Stimulated activated CD4-positive, alpha-beta T cell treated with anti-CD3 and anti-CD28 coated beads, Interleukin-15, amount 100 ng/mL, for 48 hours (primary cell): Measurements from ENCODE around the gene VPS25.

Experiments used
- DNase-seq, 2 donors: peaks; one replicate each; pipeline ENCODE4 v3.0.0-alpha.2; 2020; ENCODE audit warnings: low read depth in 2 of 2

Gene VPS25

GRCh38 chr17:42795465-42795864 is 22.2 kb downstream of the VPS25 start:
- DNase-seq: no peak

DNA sequence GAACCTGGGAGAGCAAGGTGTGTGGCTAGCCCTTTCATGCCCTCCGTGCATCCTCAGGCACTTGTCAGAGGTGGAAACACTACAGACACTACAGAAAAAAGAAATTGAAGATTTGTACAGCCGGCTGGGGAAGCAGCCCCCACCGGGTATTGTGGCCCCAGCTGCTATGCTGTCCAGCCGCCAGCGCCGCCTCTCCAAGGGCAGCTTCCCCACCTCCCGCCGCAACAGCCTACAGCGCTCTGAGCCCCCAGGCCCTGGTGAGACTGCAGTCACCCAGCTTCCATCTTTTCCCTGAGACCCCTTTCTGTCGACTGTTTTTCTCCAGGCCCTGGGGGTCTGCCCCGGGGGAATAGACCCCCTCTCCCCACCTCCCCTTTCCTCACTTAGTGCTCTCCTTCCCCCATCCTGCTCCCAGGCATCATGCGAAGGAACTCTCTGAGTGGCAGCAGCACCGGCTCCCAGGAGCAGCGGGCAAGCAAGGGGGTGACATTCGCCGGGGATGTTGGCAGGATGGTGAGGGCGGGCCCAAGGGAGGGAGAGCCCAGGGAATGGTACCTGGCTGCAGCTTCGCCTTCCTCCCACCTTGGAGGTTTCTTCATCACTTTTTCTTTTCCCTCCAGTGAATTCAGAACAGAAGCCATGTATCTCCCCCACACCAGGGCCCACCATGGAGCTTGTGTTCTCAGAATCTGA is 23.0 kb downstream of the VPS25 start:
- no peak for DNase-seq

- DNase-seq: no peak
These were observed 24.1 kb downstream of the VPS25 start for GRCh38 chr17:42797067-42798007.

DNA sequence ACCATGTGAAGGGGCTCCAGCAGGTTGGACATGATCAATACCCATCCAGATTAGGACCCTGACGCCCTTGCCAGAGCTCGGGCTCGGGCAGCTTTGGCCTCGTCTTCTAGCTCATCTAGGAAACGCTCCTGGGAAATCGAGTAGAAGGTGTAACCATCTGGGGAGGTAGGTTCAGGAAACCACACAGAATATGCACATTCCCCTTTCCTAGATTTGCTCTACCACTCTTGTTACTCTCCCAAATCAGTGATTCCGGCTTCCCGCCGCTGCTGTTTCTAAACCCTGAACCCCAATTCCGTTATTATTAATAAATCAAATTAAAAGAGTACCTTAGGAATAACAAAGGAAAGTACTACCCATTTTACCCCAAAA is 24.7 kb downstream of the VPS25 start:
- no peak for DNase-seq

DNA sequence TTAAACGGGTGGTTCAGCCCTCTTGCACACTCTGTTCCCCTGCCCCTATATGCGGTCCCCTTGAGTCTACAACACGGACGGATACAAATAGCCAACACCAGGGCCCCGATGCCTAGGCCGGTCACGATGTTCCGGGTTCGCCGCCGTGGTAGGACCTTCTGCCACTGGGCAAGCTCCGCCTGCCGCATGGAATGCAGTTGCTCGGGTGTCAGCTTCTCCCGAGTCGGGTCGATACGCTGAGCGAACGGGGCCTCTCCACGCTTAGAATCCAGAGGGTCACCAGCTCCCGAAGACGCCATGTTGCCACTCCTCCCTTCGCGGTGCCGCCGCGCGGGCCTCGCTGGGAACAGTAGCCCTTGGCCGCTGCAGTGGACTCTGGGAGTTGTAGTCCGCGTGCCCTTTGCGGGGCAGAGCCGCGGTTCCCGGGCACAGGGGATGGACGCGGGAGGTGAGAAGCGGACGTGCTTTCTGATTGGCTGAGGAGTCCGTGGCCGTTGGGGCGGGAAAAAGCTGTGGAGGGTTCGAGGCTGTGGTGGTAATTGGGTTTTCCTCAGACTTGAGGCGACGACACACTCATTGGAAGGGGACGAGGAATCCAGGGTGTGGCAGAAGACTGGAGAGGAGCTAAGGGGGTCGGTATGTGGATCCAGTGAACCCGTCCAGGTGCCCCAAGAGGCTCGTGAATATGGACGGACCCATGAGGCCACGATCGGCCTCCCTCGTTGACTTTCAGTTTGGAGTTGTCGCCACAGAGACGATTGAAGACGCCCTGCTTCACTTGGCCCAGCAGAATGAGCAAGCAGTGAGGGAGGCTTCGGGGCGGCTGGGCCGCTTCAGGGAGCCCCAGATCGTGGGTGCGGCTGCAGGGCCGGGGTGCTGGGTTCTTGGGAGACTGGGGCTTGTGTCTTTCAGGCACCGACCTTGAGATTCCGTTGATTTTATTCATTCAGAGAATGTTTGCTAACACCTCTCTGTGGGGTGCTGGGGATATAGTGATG is 25.4 kb downstream of the VPS25 start, which contains the start of the genes CNTD1 and COA3:
Gene CNTD1, plus strand, starts transcription at position 479 of the 998 bp plus-strand sequence. Its CDS starts 207 bp downstream, at position 686.
Gene COA3, minus strand, starts transcription at position 322 of the 998 bp plus-strand sequence. Its CDS starts 23 bp downstream, at position 299.
- peak; percentile 77 to 81 for DNase-seq

- DNase-seq: no peak
These were observed 30.0 kb downstream of the VPS25 start for GRCh38 chr17:42803074-42803883.

GRCh38 chr17:42804918-42805367 is 31.7 kb downstream of the VPS25 start:
- DNase-seq: no peak

DNA sequence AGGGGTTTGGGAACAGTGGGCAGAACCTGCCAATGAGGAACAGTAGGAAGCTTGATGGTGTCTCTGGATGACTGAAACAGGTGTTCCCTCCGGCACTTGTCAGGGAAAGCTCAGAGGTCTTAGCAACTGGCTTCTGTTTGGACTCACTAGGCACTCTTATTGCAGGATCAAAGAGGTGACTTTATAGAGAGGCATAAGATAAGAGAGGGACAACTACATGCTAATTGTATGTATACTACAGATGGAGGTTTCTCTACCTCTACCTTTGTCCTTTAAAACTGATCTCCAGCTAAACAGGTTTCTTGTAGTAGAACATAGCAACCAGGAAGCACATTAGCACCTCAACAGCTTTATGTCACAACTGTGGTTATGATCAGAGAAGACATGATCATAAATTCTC is 33.0 kb downstream of the VPS25 start:
- DNase-seq: no peak

DNA sequence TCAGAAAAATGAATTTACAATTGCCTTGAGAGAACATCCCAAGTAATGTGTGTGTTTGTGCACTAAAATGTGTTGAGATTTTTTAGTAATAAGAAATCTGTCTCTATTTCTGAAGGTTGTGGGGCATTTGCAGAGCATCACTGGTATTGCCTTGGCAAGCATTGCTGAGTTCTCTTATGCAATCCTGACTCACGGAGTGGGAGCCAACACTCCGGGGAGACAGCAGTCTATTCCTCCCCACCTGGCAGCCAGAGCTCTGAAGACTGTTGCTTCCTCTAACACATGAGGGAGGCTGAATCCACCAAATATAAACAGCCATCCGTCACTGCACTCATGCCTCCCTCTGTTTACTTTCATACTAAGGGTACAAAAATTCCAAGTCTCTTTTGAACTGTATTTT is 36.0 kb downstream of the VPS25 start:
- no peak for DNase-seq

DNA sequence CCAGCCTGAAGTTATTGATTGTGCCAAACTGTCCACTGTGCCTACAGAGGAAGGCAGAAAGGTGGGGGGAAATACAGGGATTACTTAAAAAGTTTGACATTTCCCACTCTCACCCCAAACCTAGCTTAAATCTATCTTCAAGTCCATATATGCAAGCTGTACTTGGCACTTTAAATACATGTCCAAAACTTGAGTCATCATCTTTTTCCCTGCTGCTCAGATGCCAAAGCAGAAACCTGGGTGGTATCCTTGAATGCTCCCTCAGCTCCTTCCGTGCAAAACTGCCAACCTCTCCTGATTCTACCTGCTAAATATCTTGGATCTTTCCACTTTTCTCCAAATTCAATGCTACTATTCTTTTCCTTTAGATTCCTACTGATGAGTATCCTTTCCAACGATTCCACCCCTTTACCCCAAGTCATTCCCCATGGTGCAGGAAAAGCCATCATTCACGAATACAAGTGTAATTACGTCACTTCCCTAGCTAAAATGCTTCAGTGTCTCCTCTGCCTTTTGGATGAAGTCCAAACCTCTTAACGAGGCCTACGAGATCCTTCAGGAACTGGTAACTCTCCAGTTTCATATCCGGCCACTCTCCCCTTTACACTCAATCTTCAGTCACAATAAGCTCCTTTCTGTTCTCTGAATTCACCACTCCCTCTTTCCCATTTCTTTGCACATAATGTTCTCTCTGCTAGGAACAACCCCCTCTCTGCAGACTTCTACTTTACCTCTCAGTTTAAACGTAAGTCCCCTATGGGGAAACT is 41.6 kb downstream of the VPS25 start:
- no peak for DNase-seq

DNA sequence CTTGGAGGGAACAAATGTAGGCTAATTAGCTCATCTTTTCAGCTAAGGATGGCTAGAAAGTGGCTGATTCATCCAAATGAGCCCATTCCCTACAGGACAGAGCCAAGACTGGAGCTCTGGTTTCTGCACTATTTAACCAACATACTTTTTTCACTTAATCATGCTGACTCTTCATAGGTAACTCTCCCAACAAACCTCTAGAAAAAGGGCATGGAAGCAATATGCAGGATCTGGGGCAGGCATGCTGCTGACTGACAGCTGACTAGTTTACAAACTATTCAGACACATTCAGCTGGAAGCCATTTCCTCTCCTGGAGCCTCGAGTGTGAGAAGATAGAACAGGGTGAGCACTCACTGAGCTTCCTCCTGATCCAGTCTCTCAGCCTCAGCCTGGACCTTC is 44.6 kb downstream of the VPS25 start:
- no peak for DNase-seq

DNA sequence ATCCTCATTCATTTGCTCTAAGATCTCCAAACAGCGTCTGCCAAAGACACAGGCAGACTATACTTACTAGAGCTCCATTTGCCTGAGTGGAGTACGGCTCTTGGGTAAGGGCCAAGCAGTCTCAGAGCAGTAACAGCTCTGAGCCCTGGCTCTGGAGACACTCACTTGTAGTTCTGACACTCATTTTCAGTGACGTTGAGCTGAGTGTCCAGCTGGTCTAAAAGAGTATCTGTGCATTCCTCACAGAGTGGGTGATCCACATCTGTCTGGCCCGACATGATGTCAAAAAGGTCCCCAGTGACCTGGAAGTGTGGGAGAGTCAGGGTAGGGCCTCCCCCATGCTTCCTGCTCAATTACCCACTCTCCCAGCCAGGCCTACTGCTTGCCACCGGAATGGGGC is 45.1 kb downstream of the VPS25 start:
- no peak for DNase-seq

- peak; percentile 53 to 54 for DNase-seq
These were observed 46.8 kb downstream of the VPS25 start for GRCh38 chr17:42819939-42820535.

GRCh38 chr17:42821176-42821575 is 47.9 kb downstream of the VPS25 start:
- no peak for DNase-seq

DNA sequence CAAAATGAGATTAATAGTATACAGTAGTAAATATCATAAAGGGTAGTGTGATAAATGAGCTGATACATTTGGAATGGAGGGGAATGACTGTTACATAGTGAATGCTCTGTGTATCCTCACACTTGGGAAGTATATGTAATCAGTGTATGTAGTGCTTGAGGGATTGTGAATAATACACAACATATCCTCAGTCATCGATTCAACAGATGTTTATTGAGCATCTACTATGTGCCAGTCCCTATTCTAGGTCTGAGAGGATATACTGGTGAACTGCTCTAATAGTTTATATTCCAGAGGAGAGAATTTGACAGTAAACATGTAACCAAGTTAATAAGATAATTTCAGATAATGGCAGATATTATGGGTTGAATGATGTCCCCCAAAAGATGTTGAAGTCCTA is 54.2 kb downstream of the VPS25 start:
- no peak for DNase-seq
